HG03575 (cell line): ENCODE data around the gene P2RY6.

Experiments
- ATAC-seq: cut with Tn5 transposase; IDR thresholded peaks from one replicate; pipeline ENCODE4 v1.9.1; 2021; ENCODE audit not compliant: unreplicated experiment, insufficient number of reproducible peaks, low FRiP score; ENCODE audit errors: extremely low read depth

P2RY6 gene

DNA sequence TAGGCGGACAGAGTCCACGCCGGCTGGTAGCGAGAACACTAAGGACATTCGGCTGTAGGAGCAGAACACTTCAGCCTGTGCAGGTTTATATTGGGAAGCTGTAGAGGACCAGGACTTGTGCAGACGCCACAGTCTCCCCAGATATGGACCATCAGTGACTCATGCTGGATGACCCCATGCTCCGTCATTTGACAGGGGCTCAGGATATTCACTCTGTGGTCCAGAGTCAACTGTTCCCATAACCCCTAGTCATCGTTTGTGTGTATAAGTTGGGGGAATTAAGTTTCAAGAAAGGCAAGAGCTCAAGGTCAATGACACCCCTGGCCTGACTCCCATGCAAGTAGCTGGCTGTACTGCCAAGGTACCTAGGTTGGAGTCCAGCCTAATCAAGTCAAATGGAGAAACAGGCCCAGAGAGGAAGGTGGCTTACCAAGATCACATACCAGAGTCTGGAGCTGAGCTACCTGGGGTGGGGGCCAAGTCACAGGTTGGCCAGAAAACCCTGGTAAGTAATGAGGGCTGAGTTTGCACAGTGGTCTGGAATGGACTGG lies 36.8 kb upstream of the P2RY6 start:
- ATAC-seq = no peak

DNA sequence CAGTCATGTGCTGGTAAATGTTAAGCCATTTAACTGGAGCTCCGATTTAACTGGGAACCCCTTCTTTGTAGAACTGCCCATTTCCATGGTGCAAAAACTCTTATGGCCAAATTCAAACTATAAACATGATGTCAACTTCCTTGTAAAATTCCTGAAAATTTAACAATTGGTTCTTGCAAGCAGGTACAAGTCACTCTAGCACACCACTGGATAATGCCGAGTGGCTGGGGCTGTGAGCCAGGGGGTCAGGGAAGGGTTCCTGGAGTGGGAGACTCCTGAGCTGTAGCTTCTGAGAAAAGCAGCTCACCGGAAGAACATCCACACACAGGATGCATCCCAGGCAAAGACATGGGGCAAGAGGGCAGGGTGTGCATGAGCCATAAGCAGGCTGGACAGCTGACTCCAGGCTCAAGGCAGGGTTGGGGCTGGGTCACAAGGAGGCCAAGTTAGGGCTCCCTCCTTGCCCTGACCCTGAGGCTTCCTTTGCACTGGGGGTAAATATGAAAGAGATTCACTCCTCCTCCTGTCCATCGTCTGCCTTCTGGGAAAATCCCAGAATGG lies 35.9 kb upstream of the P2RY6 start:
- ATAC-seq = no peak

DNA sequence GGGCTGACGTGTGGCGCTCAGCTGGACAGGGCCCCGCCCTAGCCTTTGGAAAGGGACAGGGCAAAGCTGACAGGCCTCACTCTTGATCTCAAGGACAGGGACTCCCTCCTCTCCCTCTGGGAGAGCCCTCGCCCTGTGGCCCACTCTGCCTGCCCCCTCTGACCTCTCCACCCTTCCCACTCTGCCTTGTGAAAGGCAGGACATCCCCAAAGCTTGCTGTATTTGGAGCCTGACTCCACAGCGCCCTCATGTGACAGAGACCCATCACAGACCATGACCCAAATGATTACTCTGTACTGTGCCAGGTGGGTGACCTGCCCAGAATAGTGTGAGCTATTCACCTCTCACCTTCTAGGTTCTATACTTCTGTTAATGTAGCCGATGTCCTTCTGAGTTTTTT lies 35.3 kb upstream of the P2RY6 start:
- no peak for ATAC-seq

DNA sequence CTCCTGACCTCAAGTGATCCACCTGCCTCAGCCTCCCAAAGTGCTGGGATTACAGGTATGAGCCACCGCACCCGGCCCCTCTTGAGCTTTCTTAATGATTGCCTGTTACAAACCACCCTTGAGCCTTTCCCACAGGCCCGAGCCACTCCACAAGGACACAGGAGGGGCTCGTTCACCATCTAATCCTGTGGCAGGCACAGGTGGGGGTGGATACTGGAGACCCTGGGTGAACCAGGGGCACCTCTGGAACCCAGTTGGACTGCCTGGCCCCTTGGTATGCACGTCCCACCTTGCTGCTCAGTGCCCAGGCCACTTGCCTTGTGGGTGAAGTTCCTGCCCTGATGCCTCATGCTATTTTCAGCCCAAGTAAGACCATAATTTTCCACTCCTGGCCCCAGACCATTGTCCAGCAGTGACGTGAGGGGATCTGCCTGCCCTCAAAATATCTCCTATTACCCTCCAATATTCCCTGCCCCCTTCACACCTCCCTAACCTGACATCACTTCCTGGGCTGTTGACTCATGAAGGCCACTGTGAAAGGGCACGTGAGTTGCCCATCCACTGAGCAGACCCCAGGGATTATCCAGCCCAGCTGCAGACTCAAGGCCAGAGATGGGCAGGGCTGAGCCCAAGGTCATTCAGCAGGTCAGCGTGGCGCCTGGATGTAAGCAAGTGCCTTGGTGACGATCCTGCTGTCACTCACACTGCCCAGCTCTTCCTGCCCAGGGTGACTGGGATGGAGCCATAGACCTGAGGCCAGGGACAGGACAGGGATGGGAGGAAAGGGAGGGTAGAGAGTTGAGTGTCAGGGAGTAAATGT lies 34.5 kb upstream of the P2RY6 start:
- no peak for ATAC-seq

DNA sequence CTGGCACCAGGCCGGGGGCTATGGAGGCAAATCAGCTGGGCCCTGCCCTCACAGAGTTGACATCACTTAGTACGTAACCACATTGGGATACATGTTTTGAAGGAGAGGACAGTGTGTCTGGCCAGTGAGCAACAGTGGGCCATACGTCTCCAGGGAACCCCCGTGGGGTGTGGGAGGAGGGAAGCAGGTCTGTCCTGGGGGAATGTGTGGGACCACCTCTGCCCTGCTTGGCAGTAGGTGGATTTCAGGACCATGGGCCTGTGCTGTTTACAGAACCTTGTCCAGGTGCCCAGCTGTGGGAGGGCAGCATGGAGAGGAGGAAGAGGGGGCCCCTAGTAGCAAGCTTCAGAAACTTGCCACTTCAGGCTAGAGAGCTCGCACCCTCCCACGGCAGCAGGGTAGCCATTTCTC lies 33.0 kb upstream of the P2RY6 start:
- ATAC-seq = no peak

DNA sequence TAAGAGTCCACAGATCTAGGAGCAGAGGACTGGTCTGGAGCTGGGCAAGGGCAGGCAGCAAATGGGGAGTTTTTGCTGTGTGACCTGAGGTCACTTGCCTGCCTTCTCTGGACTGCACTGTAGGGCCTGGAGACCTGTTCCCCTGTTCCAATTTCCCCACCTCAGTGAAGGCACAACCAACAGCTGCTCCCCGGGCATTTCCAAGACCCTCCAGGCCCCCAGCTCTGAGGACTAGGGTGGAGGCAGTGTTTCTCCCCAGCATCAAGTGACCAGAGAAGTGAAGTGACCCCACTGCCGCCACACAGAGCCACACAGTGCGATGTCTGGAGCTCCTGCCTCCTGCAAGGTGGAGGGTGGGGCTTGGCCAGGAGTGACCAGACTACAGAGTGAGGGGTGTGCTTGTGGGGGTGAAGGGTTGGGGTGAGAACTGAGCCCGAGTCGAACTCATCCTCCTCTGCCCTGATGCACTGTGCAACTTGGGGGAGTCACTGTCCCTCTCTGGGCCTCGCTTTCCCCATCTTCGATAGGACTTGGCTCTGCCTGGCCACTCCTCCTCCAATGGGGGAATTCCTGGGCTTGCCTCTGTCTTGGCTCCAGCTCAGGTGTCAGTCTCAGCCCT lies 32.5 kb upstream of the P2RY6 start:
- ATAC-seq = no peak

DNA sequence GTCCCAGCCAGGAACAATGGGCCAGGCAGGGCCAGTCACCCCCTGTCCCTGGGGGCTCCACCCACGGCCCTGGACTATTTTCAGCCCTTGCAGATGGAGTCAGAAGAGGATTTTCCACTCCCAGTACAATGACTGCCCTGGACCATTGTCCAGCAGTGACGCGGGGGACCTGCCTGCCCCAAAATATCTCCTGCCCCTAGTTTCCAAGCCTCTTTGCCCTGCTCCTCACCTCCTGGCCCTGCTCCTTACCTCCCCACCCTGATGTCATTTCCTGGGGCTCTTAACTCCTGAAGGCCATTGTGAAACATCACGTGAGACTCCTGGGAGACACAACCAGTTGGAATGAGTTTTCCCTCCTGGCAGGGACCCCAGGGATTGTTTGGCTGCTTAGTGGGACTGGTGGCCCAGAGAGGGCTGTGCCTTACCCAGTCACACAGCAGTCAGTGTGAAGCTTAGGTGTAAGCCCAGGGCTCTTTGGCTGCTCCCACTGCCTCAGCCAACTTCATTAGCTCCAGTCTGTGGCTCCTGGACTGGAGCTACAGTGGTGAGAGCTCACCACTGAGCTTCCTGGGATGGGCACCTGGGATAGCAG lies 31.9 kb upstream of the P2RY6 start:
- no peak for ATAC-seq

DNA sequence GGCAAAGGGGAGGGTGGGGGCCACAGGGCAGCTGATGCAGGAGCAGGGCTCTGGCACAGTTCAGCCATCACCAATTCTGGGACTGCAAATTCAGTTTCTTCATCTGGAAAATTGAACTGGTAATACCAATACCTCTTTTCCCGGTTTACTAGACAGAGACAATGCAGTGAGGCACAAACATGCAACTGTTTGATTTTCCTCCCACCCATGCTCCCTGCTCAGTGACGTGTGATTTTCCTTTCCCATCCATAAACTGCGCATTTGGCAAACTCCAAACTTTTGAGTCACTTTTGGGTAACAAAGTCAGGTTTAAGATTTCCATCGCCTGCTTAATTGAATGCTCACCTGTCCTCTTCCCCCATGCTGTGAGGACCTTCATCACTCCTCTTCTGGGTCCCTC lies 30.8 kb upstream of the P2RY6 start:
- no peak for ATAC-seq

DNA sequence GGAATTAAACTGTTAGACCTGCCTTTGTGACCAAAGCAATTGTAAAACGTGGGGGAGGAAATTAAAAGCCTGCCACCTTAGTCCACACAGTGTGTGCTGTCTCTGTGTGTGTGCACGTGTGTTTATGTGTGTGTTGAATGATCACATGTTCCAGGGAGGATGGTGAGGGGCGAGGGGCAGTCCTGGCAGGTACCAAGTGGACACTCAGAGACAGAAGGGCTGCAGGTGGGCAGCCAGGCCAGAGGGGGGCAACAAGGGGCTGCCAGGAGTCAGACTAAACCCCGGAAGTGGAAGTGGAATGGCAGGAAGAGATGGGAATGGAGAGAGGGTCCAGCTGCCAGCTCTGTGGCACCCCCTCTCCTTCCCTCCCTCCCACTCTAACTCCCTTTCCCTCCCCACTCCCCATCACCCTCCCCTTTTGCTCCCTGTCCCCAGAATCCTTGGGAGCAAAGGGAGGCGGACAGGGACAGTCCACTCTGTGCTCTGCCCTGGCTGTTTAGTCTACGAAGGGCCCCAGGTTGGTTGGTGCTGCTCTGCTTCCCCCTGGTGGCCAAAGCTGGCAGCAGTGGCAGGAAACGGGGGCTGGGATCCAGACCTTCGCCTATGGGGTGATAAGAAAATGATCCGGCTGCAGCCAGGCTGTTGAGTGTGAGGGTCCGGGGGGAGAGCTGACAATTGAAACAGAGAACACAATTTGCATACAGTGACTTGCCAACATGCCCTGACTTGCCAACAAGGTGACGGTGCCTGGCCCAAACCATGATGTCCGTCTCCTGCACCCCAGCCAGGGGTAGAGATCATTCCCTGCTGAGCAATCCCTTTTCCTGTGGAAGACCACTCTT lies 29.7 kb upstream of the P2RY6 start:
- ATAC-seq = no peak

DNA sequence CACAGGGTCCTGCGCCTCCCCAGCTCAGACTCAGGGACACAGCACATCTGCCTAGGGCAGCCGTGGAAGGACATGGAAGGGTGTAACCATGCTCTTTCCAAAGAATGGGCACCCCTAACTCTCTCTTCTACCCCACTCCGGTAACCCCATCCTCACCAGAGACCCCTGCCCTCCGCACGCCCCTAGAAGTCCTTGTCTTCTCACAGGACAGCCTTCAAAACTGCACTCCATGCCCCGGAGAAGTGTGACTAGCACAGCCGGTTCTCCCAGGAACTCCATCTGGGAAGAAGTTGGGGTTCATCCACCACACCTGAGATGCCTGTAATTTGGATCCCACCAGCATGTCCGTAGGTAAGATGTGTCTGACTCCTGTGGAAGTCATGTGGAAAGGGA lies 29.0 kb upstream of the P2RY6 start:
- no peak for ATAC-seq

DNA sequence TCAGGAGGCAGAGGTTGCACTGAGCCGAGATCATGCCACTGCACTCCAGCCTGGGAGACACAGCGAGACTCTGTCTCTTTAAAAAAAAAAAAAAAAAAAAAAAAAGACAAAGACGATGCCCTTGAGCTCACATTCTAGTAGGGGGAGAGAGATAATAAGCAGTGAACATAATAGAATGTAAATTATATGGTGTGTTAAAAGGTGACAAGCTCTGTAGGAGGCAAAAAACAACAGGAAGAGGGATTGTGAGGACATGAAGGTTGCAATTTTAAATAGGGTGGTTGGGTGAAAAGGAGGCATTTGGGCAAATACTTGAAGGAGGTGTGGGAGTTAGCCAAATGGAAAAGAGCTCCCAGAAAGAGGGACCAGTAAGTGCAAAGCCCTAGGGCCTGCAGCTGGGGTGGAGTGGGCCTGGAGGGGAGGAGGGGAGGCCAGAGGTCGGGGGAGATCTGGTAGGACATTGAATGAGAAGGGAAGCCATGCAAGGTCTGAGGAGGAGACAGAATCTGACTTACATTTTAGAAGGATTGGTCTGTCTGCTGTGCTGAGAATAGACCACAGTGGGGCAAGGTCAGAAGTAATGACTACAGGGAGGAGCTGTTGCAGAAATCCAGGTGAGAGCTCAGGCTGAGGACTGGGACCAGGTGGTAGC lies 27.4 kb upstream of the P2RY6 start:
- no peak for ATAC-seq

DNA sequence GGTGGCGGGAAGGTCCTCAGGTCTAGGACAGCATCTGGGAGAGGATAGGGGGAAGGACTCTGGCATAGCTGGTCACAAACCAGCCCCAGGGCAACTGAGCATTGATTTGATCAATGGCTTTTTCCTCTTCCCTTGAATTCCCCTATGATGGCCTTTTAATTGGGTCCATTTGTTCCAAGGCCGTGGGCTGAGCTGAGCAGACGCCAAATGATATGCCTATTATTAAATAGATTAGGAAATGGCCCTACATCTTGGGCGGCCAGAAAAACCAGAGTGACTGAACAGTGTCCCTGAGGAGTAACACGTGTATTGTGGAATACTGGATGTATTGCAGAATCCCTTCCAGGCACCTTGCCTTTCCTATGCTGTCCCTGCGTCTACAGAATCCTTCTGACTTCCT lies 26.7 kb upstream of the P2RY6 start:
- no peak for ATAC-seq

DNA sequence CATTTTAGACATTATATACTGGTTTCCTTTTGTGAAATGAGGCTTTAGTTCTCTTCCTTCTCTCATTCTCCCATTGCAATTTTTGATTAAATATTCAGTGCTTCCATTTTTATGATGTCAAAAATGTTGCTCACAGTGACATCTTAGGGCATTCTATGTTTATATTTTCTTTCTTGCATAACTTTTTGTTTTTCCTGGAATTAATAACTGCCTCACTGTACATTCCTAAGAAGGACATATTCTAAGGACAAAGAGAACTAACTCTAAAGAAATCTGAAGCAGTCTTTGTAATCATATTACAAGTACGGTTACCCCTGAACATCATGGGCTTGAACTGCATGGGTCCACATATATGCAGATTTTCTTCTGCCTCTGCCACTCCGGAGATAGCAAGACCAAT lies 25.8 kb upstream of the P2RY6 start:
- no peak for ATAC-seq

DNA sequence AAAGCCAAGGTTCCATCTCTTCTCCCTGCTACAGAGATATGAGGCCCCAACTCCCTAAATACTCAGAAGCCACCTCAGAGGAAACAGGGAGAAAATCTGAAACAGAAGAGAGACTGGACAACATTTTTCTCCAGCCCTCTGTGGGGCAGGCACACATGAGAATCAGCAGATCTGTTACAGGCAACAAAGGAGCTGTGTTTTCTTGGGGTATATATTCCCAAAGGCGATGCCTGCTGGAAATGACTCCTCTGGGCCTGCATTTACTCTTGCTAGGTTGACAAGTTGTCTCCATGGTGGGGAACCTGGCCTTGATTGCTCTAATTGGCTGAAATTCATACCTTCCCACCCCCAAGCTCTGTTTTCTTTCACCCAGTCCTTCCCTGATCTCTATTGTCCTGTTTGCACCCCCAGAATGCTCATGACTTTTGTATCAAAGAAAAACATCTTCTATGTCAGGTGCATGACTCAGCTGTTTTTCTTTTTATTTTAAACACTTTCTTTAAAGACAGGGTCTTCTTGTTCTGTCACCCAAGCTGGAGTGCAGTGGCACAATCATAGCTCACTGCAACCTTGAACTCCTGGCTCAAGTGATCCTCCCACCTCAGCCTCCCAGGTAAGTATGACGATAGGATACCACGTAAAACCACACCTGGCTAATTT lies 23.5 kb upstream of the P2RY6 start:
- ATAC-seq = no peak

DNA sequence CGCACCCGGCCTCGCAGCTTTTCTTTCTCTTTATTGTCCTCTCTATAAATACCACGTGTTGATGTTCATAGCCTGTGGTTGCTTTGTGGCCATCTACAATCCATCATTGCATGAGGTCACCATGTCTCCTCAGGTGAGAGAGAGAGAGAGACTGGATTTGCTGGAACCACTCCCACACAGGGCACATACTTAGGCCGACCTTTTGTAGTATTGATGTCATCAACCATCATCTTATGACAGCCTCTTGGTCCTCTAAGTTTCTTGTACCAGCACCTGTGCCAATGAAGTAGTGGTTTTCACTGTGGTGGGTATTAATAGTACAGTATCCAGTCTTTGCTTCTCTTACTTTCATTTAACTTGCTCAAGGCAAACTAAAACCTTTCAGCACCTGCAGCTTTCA lies 22.8 kb upstream of the P2RY6 start:
- ATAC-seq = no peak

DNA sequence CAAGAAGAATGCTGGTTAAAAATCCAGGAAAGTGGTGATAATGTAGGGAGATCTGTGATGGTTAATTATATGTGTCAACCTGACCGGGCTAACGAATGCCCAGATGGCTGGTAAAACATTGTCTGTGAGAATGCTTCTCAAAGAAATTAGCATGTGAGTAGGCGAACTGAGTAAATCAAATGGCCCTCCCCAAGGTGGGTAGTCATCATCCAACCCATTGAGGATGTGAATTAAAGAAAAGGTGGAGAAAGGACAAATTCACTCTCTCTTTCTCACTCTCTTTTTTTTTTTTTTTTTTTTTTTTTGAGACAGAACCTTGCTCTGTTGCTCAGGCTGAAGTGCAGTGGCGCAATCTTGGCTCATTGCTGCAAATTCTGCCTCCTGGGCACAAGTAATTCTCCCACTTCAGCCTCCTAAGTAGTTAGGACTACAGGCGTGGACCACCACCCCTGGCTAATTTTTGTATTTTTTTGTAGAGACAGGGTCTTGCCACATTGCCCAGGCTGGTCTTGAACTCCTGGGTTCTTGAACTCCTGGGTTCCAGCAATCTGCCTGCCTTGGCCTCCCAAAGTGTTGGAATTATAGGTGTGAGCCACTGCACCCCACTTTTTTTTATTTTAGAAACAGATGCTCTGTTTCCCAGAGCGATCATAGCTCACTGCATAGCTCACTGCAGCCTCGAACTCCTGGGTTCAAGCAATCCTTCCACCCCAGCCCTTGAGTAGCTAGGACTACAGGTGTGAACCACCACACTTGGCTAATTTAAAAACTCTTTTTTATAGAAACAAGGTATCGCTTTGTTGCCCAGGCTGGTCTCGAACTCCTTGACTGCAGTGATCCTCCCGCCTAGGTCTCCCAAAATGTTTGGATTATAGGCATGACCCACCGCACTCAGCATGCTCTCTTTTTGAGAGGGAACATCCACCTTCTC lies 22.0 kb upstream of the P2RY6 start:
- ATAC-seq = no peak

DNA sequence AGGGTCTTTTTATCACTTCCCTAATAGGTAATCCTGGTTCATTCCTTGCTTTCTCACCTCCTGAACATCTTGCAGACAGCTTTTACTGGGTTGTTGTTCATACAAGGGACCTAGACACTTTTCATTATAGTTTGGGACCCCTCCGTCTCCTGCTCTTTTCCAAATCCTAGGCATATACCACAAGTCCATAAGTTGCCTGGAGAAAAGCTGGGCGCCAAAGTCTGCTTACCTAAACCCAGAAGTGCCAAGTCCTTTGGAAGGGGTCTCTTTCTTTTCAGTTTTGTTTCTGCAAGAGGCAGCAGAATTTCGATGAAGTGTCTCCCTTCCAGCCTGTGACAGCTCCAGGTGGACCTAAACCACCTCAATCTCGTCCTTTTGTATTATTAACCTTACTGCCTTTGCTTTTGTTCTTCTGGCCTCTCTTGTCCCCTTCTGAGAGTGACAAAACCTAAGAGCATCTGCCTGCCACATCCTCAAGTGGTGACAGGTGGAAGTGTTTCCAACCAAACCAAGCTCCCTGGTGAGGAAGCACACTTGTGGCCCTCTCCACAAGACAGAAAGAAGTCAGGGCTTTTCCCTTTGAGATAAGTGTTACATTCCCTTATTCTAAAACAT lies 19.5 kb upstream of the P2RY6 start:
- no peak for ATAC-seq
